Stomach (tissue), 4 donors: ENCODE data around the gene RPRD1A.

Source experiments
- CTCF ChIP-seq, 7 experiments: fragments of 450-650 bp in 4 of 7; fragments of 200-600 bp in 3 of 7; sonication (generic) in 3 of 7; IDR thresholded peaks; one replicate each; pipeline ENCODE4 v1.5.1; 2016 to 2019; ENCODE audit warnings: antibody characterized with exemption in 7 of 7, control low read depth in 2 of 7, mild to moderate bottlenecking in 1 of 7
- EP300 ChIP-seq: sonication (generic); formaldehyde crosslinking; IDR thresholded peaks from one replicate; pipeline ENCODE4 v1.6.1; 2017; ENCODE audit warnings: antibody characterized with exemption
- POLR2A ChIP-seq, 4 donors: fragments of 450-650 bp; IDR thresholded peaks; one replicate each; pipeline ENCODE4 v1.6.1; 2016; ENCODE audit warnings: antibody characterized with exemption in 4 of 4, control low read depth in 2 of 4, mild to moderate bottlenecking in 1 of 4, moderate library complexity in 1 of 4
- POLR2AphosphoS5 ChIP-seq, 3 donors: sonication (generic); formaldehyde crosslinking; IDR thresholded peaks; one replicate each; pipeline ENCODE4 v1.6.1; 2016; ENCODE audit warnings: antibody characterized with exemption in 3 of 3

DNA sequence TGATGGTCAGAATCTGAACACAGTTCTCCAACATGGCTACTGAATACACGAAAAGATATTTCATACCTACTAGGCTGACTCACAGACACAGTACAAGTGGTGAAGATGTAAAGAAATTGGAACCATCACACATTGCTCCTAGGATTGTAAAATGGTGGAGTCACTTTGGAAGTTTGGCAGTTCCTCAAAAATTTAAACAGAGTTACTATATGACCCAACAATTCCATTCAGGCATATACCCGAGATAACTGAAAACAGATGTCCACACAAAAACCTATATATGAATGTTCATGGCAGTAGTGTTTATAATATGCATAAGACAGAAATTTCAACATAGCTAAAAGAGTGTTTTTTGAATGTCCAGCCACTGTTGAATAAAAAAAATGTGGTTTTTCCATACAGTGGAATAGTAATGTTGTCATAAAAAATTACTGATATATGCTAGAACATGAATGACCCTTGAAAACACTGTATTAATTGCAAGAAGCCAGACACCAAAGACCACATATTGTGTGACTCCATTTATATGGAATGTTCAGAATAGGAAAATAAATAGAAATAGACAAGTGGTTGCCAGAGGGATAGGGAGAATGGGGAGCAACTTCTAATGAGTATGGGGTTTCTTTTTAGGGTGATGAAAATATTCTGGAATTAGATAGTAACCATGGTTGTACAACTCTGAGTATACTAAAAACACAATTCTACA, 84.8 kb downstream of the RPRD1A start:
- no peak for TF ChIP-seq POLR2A (IDR thresholded peaks at IDR 0.05)
- no peak for TF ChIP-seq CTCF (IDR thresholded peaks at IDR 0.05)
- no peak for TF ChIP-seq EP300
- TF ChIP-seq POLR2AphosphoS5 (IDR thresholded peaks at IDR 0.05) = no peak
